DLD1 (cell line): ENCODE results near the gene EIF4H.
"Not testable (repeated sequence)": the region's sequence is repeated elsewhere in the genome, so short reads cannot be mapped to it uniquely, and the experiment has no call there.

ENCODE experiments used
- in situ Hi-C: cut with HindIII; loops from 2 replicates; pipeline ENCODE4 v1.10.0; 2017; ENCODE audit warnings: low sequenced_read_pairs

The EIF4H gene

DNA sequence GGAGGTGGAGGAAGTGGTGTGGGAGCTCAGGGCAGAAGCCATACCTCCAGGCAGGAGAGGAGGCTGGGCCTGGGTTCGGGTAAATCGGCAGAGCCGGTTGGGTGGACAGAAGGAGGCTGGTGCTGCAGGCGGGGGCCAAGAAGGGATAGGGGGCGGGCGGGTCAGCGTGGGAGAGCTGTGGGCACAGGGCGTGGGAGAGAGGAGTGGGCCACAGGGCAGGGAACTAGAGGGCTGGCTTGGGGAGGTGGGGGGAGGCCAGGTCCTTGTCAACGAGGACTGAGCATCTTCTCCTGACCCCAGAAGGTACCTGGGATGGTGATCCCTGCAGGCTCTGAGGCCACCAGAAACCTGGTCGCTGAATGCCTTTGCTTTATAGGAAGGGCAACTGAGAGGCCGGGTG lies 47.6 kb downstream of the EIF4H start:
- in situ Hi-C loops, result no loop called here

DNA sequence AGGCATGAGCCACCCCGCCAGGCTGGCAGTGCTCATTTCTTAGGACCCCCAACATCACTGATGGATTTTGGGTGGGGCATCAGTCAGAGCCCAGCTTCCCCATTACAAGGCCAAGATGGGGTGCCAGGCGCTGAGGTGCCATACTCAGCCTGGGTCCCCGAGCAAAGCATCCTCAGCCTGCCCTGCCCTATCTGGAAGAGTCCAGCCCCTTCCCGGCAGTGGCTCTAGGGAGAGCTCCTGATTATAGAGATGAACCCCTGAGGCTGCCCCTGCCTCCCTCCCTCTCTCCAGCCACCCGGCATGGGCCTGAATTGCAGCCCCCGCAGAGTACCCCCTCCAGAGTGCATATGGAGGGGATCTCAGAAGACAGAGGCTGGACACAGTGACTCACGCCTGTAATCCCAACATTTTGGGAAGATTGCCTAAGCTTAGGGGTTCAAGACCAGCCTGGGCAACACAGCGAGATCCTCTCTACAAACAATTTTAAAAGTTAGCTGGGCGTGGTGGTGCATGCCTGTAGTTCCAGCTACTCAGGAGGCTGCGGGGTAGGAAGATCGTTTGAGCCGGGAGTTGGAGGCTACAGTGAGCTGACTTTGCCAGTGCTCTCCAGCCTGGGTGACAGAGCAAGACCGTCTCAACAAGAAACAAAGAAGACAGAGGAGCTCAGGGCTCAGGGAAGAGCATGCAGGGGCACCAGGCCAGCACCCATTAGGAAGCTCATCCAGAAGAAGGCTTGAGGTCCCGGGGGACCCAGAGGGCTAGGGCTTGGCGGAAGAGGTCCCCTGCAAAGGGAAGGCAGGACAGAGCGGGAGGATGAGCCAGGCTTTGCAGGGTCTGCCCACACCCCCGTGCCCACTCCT lies 48.9 kb downstream of the EIF4H start:
- in situ Hi-C loops, result no loop called here

DNA sequence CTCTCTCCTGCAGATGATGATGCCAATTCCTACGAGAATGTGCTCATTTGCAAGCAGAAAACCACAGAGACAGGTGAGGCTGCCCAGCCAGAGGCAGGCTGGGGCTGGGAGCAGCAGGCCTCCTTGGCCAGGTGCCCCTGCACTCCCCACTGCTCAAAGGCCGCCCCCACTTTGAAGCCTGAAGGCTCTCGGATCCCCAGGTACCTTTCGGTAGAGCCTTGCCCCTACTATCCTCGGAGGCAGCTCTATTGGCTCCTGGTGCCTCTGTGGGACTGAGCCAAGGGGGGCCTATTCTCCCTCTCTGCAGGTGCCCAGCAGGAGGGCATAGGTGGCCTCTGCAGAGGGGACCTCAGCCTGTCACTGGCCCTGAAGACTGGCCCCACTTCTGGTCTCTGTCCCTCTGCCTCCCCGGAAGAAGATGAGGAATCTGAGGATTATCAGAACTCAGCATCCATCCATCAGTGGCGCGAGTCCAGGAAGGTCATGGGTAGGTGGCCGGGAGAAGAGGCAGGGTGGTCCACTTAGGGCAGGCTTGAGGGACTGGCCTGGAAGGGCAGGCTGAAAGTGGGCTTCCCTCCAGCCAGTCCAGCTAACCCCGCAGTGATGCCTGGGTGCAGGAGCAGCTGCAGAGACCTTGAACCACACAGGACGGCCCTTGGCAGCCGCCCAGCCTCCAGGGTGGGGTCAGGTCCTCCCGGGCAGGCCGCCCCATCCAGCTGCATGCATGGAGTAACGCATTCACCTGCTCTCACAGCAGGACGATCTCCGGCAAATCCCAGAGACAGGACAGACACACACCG lies 49.8 kb downstream of the EIF4H start:
- in situ Hi-C loops, result no loop called here

DNA sequence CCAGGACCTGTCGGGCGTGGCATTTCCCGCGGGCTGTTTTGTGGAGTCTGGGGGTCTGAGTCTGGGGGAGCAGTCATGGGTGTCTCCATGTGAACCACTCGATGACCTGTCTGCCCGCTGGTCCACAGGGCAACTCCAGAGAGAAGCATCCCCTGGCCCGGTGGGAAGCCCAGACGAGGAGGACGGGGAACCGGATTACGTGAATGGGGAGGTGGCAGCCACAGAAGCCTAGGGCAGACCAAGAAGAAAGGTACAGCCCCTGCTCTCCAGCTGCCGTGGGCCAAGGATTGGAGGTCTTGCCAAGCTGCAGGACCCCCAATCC lies 50.3 kb downstream of the EIF4H start:
- in situ Hi-C loops, result no loop called here

DNA sequence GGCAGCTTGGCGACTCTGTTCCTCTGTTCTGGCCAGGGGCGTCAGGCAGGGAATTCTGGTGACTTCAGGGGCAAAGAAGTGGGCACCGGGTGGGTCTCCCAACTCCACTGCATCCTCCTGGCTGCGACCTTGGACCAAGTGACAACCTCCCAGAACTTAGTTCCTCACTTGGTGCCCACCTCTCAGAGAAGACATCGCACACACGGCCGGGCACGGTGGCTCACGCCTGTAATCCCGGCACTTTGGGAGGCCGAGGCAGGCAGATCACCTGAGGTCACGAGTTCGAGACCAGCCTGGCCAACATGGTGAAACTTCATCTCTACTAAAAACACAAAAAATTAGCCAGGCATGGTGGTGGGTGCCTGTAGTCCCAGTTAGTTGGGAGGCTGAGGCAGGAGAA lies 50.8 kb downstream of the EIF4H start:
- in situ Hi-C loops, result not testable (repeated sequence)

DNA sequence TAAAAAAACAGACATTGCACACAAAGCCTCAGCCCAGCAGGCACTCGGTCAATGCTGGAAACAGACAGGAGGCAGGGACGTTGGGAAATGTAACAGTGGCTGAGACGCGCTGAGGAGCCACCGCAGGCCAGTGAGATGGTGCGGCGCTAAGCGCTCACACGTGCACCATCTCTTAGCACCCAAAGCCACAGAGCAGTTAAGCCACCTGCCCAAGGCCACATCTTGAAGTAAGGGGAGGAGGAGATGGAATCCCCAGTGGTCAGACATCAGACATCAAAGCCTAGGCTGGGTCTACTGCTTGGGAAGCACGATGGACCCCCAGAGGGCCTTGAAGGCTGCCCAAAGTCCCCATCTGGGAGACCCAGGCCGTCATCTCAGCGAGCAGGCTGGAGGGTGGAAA lies 51.2 kb downstream of the EIF4H start:
- in situ Hi-C loops, result no loop called here

DNA sequence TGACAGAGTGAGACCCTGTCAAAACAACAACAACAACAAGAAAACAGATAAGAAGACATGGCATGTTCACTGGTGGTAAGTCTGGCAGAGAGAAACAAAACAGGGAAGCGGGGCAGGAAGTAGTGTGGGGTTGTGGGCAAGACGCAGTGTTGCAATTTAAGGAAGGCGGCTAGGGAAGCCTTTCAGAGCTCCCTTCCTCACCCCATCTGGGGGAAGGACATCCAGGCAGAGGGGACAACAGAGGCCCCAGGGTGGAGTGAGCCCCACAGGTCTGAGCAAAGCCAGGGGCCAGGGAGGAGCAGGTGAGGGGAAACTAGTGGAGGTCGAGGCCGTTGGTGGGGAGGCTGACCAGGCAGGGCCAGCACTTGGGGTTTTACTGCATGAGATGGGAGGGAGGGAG lies 52.5 kb downstream of the EIF4H start:
- in situ Hi-C loops, result no loop called here

DNA sequence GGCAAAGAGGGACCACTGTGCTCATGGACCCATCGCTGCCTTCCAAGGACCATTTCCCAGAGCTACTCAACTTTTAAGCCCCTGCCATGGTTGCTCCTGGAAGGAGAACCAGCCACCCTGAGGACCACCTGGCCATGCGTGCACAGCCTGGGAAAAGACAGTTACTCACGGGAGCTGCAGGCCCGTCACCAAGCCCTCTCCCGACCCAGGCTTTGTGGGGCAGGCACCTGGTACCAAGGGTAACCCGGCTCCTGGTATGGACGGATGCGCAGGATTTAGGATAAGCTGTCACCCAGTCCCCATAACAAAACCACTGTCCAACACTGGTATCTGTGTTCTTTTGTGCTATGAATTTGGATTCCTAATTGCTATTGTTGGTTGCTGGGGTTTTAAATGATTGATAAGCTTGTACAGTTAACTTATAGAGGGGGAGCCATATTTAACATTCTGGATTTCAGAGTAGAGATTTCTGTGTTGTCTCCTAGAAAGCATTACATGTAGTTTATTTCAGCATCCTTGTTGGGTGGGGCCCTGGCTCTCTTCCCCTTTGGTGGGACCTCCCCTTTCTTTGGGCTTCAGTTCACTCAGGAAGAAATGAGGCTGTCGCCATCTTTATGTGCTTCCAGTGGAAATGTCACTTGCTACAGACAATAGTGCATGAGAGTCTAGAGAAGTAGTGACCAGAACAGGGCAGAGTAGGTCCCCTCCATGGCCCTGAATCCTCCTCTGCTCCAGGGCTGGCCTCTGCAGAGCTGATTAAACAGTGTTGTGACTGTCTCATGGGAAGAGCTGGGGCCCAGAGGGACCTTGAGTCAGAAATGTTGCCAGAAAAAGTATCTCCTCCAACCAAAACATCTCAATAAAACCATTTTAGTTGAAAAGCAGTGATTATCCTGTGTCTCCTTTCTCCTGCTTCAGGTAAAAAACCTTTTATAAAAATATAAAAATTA lies 55.1 kb downstream of the EIF4H start:
- in situ Hi-C loops, result no loop called here

DNA sequence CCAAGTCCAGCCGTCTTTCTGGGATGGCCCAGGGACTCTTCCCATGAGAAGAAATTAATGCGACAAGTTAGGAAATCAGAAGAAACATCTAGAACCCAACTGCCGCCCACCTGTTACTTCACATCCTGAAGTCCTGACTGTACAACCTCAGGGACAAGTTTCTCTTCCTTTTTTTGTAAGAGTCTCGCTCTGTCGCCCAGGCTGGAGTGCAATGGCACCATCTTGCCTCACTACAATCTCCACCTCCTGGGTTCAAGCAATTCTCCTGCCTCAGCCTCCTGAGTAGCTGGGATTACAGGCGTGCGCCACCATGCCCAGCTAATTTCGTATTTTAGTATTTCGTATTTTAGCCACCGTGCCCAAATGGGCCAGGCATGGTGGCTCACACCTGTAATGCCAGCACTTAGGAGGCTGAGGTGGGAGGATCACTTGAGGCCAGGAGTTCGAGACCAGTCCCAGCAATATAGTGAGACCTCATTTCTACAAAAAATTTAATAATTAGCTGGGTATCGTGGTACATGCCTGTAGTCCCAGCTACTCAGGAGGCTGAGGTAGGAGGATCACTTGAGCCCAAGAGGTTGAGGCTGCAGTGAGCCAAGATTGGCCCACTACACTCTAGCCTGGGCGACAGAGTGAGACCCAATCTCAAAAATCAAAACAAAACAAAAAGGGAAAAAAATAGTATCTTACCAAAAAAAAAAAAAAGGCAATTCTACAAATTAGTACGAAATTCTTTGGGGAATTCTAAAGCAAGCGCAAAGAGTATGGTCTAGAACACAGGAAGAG lies 56.5 kb downstream of the EIF4H start:
- in situ Hi-C loops, result no loop called here

DNA sequence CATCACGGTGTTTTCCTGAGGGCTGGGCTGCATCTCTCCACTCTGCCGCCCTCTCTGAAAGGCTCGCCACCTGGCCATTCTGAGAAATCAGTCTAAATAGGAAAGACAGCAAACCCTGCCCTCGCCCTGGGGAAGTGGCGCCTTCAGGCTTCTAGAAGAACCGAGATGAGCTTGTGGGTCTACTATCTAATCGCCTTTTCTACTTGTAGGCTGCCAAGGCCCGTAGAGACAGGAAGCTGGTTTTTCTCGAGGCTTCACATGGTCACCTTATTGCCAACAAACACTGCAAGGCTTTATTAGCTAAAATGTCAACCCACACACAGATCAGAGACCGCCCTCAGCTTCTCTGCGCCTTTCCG lies 57.1 kb downstream of the EIF4H start:
- in situ Hi-C loops, result no loop called here

DNA sequence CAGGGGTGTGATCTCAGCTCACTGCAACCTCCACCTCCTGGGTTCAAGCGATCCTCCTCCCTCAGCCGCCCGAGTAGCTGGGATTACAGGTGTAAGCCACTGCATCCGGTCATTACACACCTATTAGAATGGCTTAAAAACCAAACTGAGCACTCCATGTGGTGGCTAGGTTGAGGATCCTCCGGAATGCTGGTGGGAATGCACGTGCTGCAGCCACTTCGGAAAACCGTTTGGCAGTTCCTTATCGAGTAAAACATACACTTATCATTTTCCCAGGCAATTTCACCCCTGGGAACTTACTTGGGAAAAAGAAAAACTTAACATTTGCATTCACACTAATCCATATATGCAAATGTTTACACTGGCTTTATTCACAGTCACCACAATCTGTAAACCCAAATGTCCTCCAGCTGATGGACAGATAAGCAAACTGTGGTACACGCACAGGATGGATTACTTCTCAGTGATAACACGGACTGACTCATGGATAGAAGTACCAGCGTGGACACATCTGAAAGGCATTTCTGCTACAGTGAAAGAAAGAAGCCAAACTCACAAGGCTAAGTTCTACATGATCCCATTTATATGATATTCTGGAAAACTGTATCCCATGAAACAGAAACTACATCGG lies 59.6 kb downstream of the EIF4H start:
- in situ Hi-C loops, result no loop called here

DNA sequence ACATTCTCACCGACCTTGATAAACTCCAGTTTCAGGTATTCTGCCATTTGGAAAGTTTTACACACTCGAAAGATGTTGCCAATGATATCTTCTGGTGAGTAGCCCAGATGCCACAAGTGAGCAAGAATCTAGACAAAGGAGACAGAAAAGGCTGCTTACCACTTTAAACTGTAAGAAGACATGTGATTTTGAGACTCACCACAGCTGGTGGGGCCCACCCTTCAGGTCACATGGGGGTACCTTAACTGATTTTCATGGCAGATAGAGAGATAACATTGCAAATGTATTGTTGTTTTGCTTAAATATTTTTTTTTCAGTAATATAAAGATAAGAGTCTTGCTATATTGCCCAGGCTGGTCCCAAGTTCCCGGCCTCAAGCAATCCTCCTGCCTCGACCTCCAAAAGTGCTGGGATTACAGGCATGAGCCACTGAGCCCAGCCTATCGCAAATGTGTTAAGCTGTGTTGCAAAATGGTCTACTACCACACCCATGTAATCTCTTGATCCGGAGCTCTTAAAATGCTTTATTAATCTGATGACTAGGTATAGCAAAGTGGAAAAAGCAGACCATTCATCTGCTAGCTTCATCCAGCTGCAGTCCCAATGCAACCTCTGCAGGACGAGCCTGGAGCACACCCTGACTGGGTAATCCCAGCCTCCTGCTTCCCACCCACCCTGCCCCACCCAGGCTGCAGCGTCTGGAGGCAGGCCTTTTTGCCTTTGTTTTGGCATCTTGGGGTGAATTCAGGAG lies 61.5 kb downstream of the EIF4H start:
- in situ Hi-C loops, result no loop called here

DNA sequence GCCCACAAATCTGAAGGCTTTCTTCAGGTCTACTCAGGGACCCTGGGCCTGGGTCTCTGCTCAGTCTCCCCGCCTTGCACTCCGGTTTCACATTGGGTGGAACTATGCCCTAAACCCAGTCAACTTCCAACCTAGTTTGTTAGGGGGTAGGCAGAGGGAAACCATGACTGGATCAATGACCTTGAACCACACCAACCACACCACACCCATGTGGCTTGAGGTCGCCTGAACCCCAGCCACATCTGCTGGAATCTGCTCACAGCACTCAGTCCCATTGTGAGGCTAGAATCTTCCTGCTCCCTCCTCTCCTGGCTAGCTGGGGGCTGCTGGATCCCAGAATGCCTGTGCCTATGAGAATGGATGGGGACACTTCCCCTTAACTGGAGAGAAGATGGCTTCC lies 62.1 kb downstream of the EIF4H start:
- in situ Hi-C loops, result no loop called here

DNA sequence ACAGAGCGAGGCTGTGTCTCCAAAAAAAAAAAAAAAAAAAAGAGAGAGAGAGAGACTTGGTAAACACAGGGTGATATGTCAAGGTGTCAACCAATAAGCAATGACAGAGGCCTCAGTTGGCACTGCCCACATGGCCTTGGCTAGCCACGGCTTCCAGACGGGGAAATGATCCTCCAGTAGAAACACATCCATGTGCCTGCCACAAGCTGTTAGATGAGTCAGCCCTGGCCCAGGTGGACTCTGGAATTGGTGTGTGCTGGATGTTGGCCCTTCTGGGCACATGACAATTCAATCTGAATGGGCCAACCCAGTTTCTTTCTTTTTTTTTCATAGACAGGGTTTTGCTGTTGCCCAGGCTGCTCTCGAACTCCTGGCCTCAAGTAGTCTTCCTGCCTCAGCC lies 66.3 kb downstream of the EIF4H start:
- in situ Hi-C loops, result no loop called here

DNA sequence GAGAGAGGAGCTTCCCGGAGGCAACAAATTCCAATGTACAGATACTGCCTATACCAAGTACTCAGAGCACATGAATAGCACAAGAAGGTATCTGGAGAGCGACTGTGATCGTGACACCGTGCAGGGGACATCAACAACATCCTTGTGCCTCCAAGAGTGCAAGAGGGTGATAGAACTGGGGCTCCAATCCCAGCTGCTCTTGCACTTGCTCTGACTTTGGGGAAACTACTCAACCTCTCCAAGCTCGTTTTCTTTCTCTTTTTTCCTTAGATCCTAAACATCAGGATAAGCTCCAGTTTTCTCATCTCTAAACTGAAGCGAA lies 67.9 kb downstream of the EIF4H start:
- in situ Hi-C loops, result no loop called here

DNA sequence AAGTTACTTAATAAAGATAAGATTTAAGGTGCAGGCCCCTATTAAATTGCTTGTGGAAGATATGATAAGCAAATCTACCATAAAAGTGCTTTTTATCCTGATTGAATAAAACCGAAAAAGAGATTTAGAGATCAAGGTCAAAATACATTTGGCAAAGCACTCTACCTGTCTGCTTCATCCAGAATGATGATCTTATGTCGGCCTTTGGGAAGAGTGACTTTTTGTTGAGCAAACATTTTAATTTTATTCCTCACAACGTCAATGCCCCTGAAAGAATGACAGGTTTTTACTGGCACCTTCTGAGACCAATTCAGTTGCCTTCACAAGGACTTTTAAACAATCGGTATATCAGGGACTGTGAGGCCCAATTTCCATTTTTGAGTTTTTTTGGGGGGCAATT lies 72.3 kb downstream of the EIF4H start:
- in situ Hi-C loops, result no loop called here
